ENCODE data around the gene FHIT. TPM values are rescaled to one million over a fixed set of nuclear protein-coding genes. Genes with fewer than 3 reads are reported as not detected.

Gene FHIT
- total RNA-seq, 1 donor: 16.9 TPM

GRCh38 chr3:60319179-60319858 lies 931.9 kb downstream of the FHIT start:
- Histone ChIP-seq H3K27me3 (ENCODE audit: insufficient read depth, low read length) (no peaks in the 10 kb centered on the region), H3K9me3 (ENCODE audit: low read depth, low read length) (no peaks in the 10 kb centered on the region), H3K4me1 (ENCODE audit: insufficient read depth, low read length) (no peaks in the 10 kb centered on the region), H3K4me3 (ENCODE audit: low read length) (no peak overlapping the region)

DNA sequence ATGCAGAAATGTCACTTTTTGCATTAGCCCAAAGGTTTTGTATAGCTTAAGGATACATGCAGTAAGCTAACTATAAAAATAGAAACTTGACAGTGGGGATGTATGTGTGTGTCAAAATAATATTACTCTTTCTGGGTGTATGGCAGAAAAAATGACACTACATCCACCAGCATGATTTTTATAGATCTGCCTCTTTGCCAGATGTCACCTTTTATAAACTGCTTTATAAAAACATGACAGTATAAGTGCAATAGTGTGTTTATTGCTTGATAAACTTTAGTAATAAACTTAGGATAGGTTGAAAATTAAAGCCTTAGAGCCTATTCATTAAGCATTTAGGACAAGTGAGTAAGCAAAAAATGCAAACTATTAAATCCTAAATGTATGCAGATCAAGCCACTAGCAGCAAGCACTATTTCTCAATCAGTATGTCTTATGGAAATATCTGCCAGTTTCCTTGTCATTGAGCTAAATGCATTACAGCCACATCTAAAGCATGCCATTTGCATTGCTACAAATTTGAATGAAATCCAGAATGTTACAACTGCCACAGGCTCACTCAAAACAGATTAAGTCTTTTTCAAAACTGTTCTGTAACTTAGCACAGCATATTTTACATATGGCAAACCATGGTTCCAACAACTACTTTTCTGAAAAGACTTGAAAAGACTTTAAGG lies 935.0 kb downstream of the FHIT start:
- H3K4me3 ChIP-seq (ENCODE audit: low read length): no peak overlapping the region
- no peaks in the 10 kb centered on the region for H3K27me3 ChIP-seq (ENCODE audit: insufficient read depth, low read length)
- no peaks in the 10 kb centered on the region for H3K4me1 ChIP-seq (ENCODE audit: insufficient read depth, low read length)
- no peaks in the 10 kb centered on the region for H3K9me3 ChIP-seq (ENCODE audit: low read depth, low read length)

- Histone ChIP-seq H3K4me3 (ENCODE audit: low read length) (no peak overlapping the region), H3K4me1 (ENCODE audit: insufficient read depth, low read length) (no peaks in the 10 kb centered on the region), H3K9me3 (ENCODE audit: low read depth, low read length) (no peaks in the 10 kb centered on the region), H3K27me3 (ENCODE audit: insufficient read depth, low read length) (no peaks in the 10 kb centered on the region)
These were observed 937.2 kb downstream of the FHIT start for GRCh38 chr3:60313951-60314461.

GRCh38 chr3:60313231-60313798 lies 937.9 kb downstream of the FHIT start:
- H3K4me3 ChIP-seq (ENCODE audit: low read length): no peak overlapping the region
- no peaks in the 10 kb centered on the region for H3K27me3 ChIP-seq (ENCODE audit: insufficient read depth, low read length)
- H3K4me1 ChIP-seq (ENCODE audit: insufficient read depth, low read length): no peaks in the 10 kb centered on the region
- H3K9me3 ChIP-seq (ENCODE audit: low read depth, low read length): no peaks in the 10 kb centered on the region

DNA sequence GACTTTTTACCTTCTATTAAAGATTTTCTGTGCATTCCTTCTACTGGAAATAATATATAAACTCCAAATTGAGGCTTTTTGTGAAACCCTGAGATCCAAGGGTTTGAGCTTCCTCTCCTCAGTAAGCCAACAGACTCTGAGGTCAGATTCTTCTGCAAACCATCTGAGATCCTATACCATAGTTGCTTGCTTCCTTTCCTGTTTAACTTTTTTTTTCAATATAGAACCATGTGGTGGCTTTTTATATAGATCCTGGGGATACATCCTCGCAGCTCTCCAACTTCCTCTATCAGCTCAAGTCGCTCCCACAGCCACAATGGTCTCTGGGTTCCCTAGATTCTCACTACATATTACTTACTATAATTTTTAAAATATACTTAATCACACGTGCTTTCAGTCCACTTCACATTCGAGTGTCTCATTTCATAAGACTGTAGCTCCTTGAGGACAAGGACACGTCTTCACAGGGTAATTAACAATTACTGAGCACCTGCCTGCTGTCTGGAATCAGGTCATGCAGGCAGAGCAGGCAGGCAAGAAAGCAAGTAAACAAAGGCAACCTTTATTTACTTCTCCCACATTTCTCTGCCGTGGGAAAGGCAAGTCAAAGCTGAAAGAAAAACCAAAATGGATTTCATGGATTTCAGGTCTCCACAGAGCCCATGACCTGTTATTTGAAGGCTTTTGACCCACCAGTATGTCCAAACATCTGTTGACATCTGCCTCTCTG lies 941.5 kb downstream of the FHIT start:
- no peaks in the 10 kb centered on the region for H3K27me3 ChIP-seq (ENCODE audit: insufficient read depth, low read length)
- H3K9me3 ChIP-seq (ENCODE audit: low read depth, low read length): no peaks in the 10 kb centered on the region
- no peak overlapping the region for H3K4me3 ChIP-seq (ENCODE audit: low read length)
- no peaks in the 10 kb centered on the region for H3K4me1 ChIP-seq (ENCODE audit: insufficient read depth, low read length)

DNA sequence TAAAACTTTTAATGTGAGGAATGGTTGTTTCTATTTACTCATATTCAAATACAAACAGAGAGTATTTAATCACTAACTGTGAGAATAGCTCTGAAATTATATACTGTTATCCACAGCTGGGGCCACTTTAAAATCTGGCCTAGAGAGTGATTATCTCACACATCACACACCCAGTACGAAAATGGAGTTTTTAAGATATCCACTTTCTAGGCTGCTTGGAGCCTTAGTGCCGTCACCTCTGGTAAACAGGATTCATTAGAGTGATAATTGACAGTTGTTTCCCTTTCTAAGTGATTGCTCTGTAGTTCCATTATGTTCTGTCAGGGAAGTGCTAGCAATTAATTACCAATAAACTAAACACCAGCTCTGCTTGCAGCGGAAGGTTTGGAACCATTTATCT lies 942.4 kb downstream of the FHIT start:
- Histone ChIP-seq H3K4me3 (ENCODE audit: low read length) (no peak overlapping the region), H3K4me1 (ENCODE audit: insufficient read depth, low read length) (no peaks in the 10 kb centered on the region), H3K27me3 (ENCODE audit: insufficient read depth, low read length) (no peaks in the 10 kb centered on the region), H3K9me3 (ENCODE audit: low read depth, low read length) (no peaks in the 10 kb centered on the region)

DNA sequence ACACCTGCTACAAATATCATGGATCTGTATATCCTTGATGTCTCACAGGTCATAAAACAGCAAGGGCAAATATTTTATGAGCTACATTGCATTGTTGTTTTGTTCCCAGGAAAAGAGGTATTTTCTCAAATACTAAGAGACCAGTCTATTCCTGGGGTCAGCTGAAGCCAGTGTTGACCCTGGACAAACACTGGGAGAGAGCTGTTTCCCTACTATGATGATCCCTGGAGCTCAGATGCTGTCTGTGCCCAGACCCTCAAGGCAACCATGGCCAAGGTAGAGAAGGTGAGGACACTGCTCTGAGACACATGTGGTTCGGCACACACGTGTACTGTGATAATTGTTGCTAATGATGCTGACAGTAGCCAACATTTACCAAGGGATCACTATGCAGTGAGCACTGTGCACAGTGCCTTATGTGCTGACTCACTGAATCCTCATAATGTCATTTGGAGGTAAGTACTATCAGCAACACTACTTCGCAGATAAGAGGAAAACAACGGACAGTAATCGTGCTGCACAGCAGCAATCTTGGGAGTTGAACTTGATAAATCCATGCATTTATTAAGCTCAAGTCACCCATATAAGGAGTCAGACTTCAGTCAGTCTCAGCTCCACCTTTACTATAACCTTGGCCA lies 943.6 kb downstream of the FHIT start:
- H3K4me3 ChIP-seq (ENCODE audit: low read length): no peak overlapping the region
- H3K4me1 ChIP-seq (ENCODE audit: insufficient read depth, low read length): no peaks in the 10 kb centered on the region
- H3K9me3 ChIP-seq (ENCODE audit: low read depth, low read length): no peaks in the 10 kb centered on the region
- no peaks in the 10 kb centered on the region for H3K27me3 ChIP-seq (ENCODE audit: insufficient read depth, low read length)

- Histone ChIP-seq H3K4me1 (ENCODE audit: insufficient read depth, low read length) (no peaks in the 10 kb centered on the region), H3K27me3 (ENCODE audit: insufficient read depth, low read length) (no peaks in the 10 kb centered on the region), H3K4me3 (ENCODE audit: low read length) (no peak overlapping the region), H3K9me3 (ENCODE audit: low read depth, low read length) (no peaks in the 10 kb centered on the region)
These were observed 947.1 kb downstream of the FHIT start for GRCh38 chr3:60304112-60304511.

- Histone ChIP-seq H3K4me1 (ENCODE audit: insufficient read depth, low read length) (no peaks in the 10 kb centered on the region), H3K9me3 (ENCODE audit: low read depth, low read length) (no peaks in the 10 kb centered on the region), H3K4me3 (ENCODE audit: low read length) (no peak overlapping the region), H3K27me3 (ENCODE audit: insufficient read depth, low read length) (no peaks in the 10 kb centered on the region)
These were observed 948.1 kb downstream of the FHIT start for GRCh38 chr3:60303160-60303559.

DNA sequence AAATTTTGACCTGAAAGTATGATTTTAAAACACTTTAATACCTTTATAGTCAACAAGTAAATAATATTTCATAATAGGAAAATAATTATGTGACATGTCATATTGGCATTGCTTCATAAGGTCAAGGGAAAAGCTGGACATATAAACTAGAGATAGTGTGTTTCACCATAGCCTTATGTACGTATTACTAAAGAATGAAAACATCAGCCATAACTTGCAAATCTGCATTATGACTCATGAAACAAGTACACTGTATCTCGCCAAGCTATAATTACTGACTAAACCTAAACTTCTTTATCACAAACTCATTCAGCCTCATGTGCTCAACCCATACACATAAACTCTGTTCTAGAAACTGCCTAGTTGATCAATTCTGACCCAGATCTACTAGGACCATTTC lies 950.1 kb downstream of the FHIT start:
- no peak overlapping the region for H3K4me3 ChIP-seq (ENCODE audit: low read length)

DNA sequence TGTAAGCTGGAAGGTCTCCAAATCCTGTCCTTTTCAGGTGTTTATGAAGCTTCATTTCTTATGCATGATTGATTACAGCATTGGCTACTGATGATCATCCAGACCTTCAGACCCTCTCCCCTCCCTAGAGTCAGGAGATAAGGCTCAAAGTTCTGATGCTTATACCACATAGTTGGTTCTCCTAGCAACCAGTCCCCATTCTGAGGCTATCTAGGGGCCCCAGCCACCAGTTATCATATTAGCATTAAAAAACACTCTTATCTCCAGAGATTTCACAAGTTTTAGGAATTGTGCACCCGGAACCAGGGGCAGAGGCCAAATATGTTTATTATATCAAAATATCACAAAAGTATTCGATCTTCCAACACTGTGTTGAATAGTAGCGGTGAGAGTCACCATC lies 953.1 kb downstream of the FHIT start:
- no peaks in the 10 kb centered on the region for H3K4me1 ChIP-seq (ENCODE audit: insufficient read depth, low read length)
- H3K9me3 ChIP-seq (ENCODE audit: low read depth, low read length): no peaks in the 10 kb centered on the region
- H3K27me3 ChIP-seq (ENCODE audit: insufficient read depth, low read length): no peaks in the 10 kb centered on the region
- no peak overlapping the region for H3K4me3 ChIP-seq (ENCODE audit: low read length)

More for the DNA sequence above, 950.1 kb downstream of the FHIT start:
- Histone ChIP-seq H3K9me3 (ENCODE audit: low read depth, low read length) (no peaks in the 10 kb centered on the region), H3K27me3 (ENCODE audit: insufficient read depth, low read length) (no peaks in the 10 kb centered on the region), H3K4me1 (ENCODE audit: insufficient read depth, low read length) (no peaks in the 10 kb centered on the region)

DNA sequence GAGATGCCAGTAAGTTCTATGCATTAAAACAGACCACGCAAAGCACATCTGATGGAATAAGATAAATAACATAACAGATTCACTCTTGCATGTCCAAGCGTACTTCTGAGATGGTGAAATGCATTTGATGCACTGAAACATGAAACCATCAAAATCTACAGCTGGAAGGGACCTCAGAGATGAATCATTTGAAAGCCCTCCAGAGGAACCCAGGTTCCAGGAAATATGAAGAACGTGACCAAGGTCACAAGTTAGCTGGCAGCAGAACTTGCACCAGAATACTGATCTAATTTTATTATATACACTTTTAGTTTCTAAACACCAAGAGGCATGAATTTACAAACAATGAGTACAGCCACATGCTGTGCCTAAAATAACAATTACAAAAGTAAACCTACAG lies 957.1 kb downstream of the FHIT start:
- Histone ChIP-seq H3K4me1 (ENCODE audit: insufficient read depth, low read length) (no peaks in the 10 kb centered on the region), H3K9me3 (ENCODE audit: low read depth, low read length) (no peaks in the 10 kb centered on the region), H3K27me3 (ENCODE audit: insufficient read depth, low read length) (no peaks in the 10 kb centered on the region), H3K4me3 (ENCODE audit: low read length) (no peak overlapping the region)

- no peaks in the 10 kb centered on the region for H3K4me1 ChIP-seq (ENCODE audit: insufficient read depth, low read length)
- H3K9me3 ChIP-seq (ENCODE audit: low read depth, low read length): no peaks in the 10 kb centered on the region
- H3K4me3 ChIP-seq (ENCODE audit: low read length): no peak overlapping the region
- H3K27me3 ChIP-seq (ENCODE audit: insufficient read depth, low read length): no peaks in the 10 kb centered on the region
These were observed 960.1 kb downstream of the FHIT start for GRCh38 chr3:60291115-60291514.

GRCh38 chr3:60290122-60290492 lies 961.1 kb downstream of the FHIT start:
- H3K9me3 ChIP-seq (ENCODE audit: low read depth, low read length): no peaks in the 10 kb centered on the region
- H3K4me3 ChIP-seq (ENCODE audit: low read length): no peak overlapping the region
- H3K27me3 ChIP-seq (ENCODE audit: insufficient read depth, low read length): no peaks in the 10 kb centered on the region
- H3K4me1 ChIP-seq (ENCODE audit: insufficient read depth, low read length): no peaks in the 10 kb centered on the region

All from mononuclear cell (primary cell).